Stimulated activated CD8-positive, alpha-beta memory T cell treated with anti-CD3 and anti-CD28 coated beads, Interleukin-15, amount 100 ng/mL, for 1 hour (primary cell): ENCODE data around the gene TAPBP.
"Not testable (repeated sequence)": the region's sequence is repeated elsewhere in the genome, so short reads cannot be mapped to it uniquely, and the experiment has no call there.

Source experiments
- DNase-seq: peaks from one replicate; pipeline ENCODE4 v3.0.0-alpha.2; 2020; ENCODE audit warnings: low read depth

Gene TAPBP

GRCh38 chr6:33276581-33276863 lies 37.4 kb downstream of the TAPBP start:
- no peak for DNase-seq

GRCh38 chr6:33275795-33276580 lies 37.9 kb downstream of the TAPBP start:
- not testable (repeated sequence) for DNase-seq

- no peak for DNase-seq
These were observed 39.7 kb downstream of the TAPBP start for GRCh38 chr6:33273924-33274902.

- DNase-seq = no peak
These were observed 40.6 kb downstream of the TAPBP start for GRCh38 chr6:33273129-33273923.

- DNase-seq = no peak
These were observed 41.4 kb downstream of the TAPBP start for GRCh38 chr6:33272275-33273128.

GRCh38 chr6:33271468-33272274 lies 42.2 kb downstream of the TAPBP start, which contains the start of the genes RPS18 and VPS52:
Gene RPS18, plus strand, starts transcription at chr6:33272075. Its CDS starts 45 bp downstream, at chr6:33272120.
Gene VPS52, minus strand, starts transcription at chr6:33271876. Its CDS starts 201 bp downstream, at chr6:33271675.
- DNase-seq = peak; percentile 77

GRCh38 chr6:33271117-33271467 lies 42.8 kb downstream of the TAPBP start:
- DNase-seq = no peak

GRCh38 chr6:33264015-33264414 lies 49.9 kb downstream of the TAPBP start:
- DNase-seq = no peak

GRCh38 chr6:33262490-33262889 lies 51.4 kb downstream of the TAPBP start:
- not testable (repeated sequence) for DNase-seq

GRCh38 chr6:33259032-33259431 lies 54.8 kb downstream of the TAPBP start:
- DNase-seq = no peak

GRCh38 chr6:33254591-33254990 lies 59.3 kb downstream of the TAPBP start:
- no peak for DNase-seq

GRCh38 chr6:33252759-33253158 lies 61.1 kb downstream of the TAPBP start:
- DNase-seq = no peak

- DNase-seq = no peak
These were observed 62.4 kb downstream of the TAPBP start for GRCh38 chr6:33251395-33252012.

- DNase-seq = no peak
These were observed 63.1 kb downstream of the TAPBP start for GRCh38 chr6:33250731-33251130.

GRCh38 chr6:33249732-33250630 lies 63.9 kb downstream of the TAPBP start:
- DNase-seq = no peak
